SK-N-SH treated with all-trans-retinoic acid at 6 μM for 48 hours (cell line): ENCODE results near the gene RNASE2.

ENCODE experiments used
- BACH2 ChIP-seq: fragments of 250-450 bp; sonication (Bioruptor Pico); IDR thresholded peaks from 2 replicates; pipeline ENCODE4 v1.9.0; 2021; ENCODE audit warnings: mild to moderate bottlenecking, borderline replicate concordance
- ZFP30 ChIP-seq: fragments of 450-650 bp; formaldehyde crosslinking; IDR thresholded peaks from 2 replicates; pipeline ENCODE4 v1.5.0; 2022; ENCODE audit warnings: mild to moderate bottlenecking, moderate library complexity

GRCh38 chr14:20956376-20956976 lies 1.2 kb downstream of the RNASE2 start:
- TF ChIP-seq ZFP30 (CRISPR knock-in tag) (no peak), BACH2 (CRISPR knock-in tag) (no peak)
